SU-DHL-6 (cell line): ENCODE data around the gene RIOX2.

ENCODE experiments used
- H2AFZ ChIP-seq: fragments of 200-600 bp; sonication (generic); 2 replicates; pipeline ENCODE4 v1.6.1; 2014; ENCODE audit warnings: low read depth, mild to moderate bottlenecking, moderate library complexity, mixed read lengths, antibody characterized with exemption, low read length; ENCODE audit not compliant: severe bottlenecking
- H3F3A ChIP-seq: fragments of 200-600 bp; shearing (Covaris generic); 2 replicates; pipeline ENCODE4 v1.6.0; 2016; ENCODE audit warnings: antibody characterized with exemption, mild to moderate bottlenecking; ENCODE audit not compliant: insufficient read depth
- H3K27ac ChIP-seq: fragments of 200-600 bp; sonication (generic); 2 replicates; pipeline ENCODE4 v1.5.1; 2016; ENCODE audit warnings: low read depth, mild to moderate bottlenecking, low read length, moderate library complexity, mixed read lengths
- H3K27me3 ChIP-seq: fragments of 200-600 bp; sonication (generic), shearing (Covaris generic); 2 replicates; pipeline ENCODE4 v1.6.0; 2014; ENCODE audit warnings: mild to moderate bottlenecking, low read length
- H3K36me3 ChIP-seq: fragments of 200-600 bp; sonication (generic); 2 replicates; pipeline ENCODE4 v1.6.1; 2014; ENCODE audit warnings: mild to moderate bottlenecking, low read length, mixed read lengths
- H3K4me2 ChIP-seq: fragments of 300-600, 200-600 bp; shearing (Covaris generic), sonication (generic); 2 replicates; pipeline ENCODE4 v1.6.0; 2014; ENCODE audit warnings: low read length, low read depth, mild to moderate bottlenecking; ENCODE audit not compliant: poor library complexity, severe bottlenecking
- H3K4me3 ChIP-seq: fragments of 200-600 bp; sonication (generic); 2 replicates; pipeline ENCODE4 v1.5.1; 2014; ENCODE audit warnings: antibody characterized with exemption, low read length, mild to moderate bottlenecking, mixed read lengths; ENCODE audit not compliant: insufficient read depth, poor library complexity, severe bottlenecking
- H3K79me2 ChIP-seq: fragments of 200-600 bp; sonication (generic); 2 replicates; pipeline ENCODE4 v1.6.1; 2014; ENCODE audit warnings: mild to moderate bottlenecking, low read length, moderate library complexity; ENCODE audit not compliant: insufficient read depth
- H3K9ac ChIP-seq: fragments of 200-600 bp; sonication (generic); 2 replicates; pipeline ENCODE4 v1.7.0; 2014; ENCODE audit warnings: mild to moderate bottlenecking, low read length
- H3K9me2 ChIP-seq: fragments of 200-600 bp; sonication (generic); replicated peaks from 2 replicates; pipeline ENCODE4 v1.6.1; 2014; ENCODE audit warnings: low read length; ENCODE audit not compliant: insufficient read depth
- H3K9me3 ChIP-seq: fragments of 200-600 bp; sonication (generic); 2 replicates; pipeline ENCODE4 v1.6.1; 2014; ENCODE audit warnings: low read length, mixed read lengths; ENCODE audit not compliant: insufficient read depth
- H4K20me1 ChIP-seq: fragments of 200-600 bp; sonication (generic); 2 replicates; pipeline ENCODE4 v1.6.1; 2014; ENCODE audit warnings: low read depth, mild to moderate bottlenecking, antibody characterized with exemption, low read length, moderate library complexity, mixed read lengths
- EZH2phosphoT487 ChIP-seq: fragments of 200-600 bp; sonication (generic), shearing (Covaris generic); conservative IDR thresholded peaks from 2 replicates; pipeline ENCODE4 v1.6.1; 2018; ENCODE audit warnings: mild to moderate bottlenecking, antibody characterized with exemption, low read length, moderate library complexity, mixed read lengths
- TF ChIP-seq, protein P1 (sequence below): fragments of 200-600 bp; sonication (generic); IDR thresholded peaks from one replicate; pipeline ENCODE4 v1.5.1; 2017; ENCODE audit warnings: antibody characterized with exemption, mild to moderate bottlenecking, low read length, moderate library complexity; ENCODE audit not compliant: insufficient read depth, poor library complexity, severe bottlenecking

The RIOX2 gene

DNA sequence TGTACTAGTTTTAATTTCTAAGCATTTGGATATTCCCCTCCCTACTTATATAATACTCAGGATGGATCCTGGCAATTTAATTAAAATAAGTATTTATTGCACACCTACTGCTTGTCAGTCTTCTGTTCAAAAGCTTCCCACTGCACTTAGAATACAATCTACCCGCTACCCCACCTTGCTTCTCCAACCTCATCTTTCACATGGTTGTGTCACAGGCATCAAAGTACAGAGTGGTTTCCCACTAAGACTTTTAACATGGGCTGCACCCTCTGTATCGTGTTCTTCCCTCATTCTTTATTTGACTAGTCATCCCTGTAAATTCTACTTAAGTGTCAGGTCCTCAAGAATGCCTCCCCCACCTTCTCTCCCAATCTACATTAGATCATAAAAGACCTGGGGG lies 35.0 kb downstream of the RIOX2 start:
- H4K20me1 ChIP-seq: no peaks in the 10 kb centered on the region
- no peak overlapping the region for H3K27ac ChIP-seq
- no peak overlapping the region for H2AFZ ChIP-seq
- H3K36me3 ChIP-seq: 0 out of 2 replicates have a peak, but pooled peaks cover 4% of the 10 kb centered on the region
- H3K9me2 ChIP-seq: no peaks in the 10 kb centered on the region
- H3K4me2 ChIP-seq: no peak overlapping the region
- no peak overlapping the region for H3K4me3 ChIP-seq
- no peaks in the 10 kb centered on the region for H3K9me3 ChIP-seq
- no peak overlapping the region for H3K9ac ChIP-seq
- no peaks in the 10 kb centered on the region for H3K27me3 ChIP-seq
- TF ChIP-seq EZH2phosphoT487: no peak
- TF ChIP-seq, protein P1, sequence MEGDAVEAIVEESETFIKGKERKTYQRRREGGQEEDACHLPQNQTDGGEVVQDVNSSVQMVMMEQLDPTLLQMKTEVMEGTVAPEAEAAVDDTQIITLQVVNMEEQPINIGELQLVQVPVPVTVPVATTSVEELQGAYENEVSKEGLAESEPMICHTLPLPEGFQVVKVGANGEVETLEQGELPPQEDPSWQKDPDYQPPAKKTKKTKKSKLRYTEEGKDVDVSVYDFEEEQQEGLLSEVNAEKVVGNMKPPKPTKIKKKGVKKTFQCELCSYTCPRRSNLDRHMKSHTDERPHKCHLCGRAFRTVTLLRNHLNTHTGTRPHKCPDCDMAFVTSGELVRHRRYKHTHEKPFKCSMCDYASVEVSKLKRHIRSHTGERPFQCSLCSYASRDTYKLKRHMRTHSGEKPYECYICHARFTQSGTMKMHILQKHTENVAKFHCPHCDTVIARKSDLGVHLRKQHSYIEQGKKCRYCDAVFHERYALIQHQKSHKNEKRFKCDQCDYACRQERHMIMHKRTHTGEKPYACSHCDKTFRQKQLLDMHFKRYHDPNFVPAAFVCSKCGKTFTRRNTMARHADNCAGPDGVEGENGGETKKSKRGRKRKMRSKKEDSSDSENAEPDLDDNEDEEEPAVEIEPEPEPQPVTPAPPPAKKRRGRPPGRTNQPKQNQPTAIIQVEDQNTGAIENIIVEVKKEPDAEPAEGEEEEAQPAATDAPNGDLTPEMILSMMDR: no peak
- no peaks in the 10 kb centered on the region for H3K79me2 ChIP-seq
- H3F3A ChIP-seq: no peaks in the 10 kb centered on the region

DNA sequence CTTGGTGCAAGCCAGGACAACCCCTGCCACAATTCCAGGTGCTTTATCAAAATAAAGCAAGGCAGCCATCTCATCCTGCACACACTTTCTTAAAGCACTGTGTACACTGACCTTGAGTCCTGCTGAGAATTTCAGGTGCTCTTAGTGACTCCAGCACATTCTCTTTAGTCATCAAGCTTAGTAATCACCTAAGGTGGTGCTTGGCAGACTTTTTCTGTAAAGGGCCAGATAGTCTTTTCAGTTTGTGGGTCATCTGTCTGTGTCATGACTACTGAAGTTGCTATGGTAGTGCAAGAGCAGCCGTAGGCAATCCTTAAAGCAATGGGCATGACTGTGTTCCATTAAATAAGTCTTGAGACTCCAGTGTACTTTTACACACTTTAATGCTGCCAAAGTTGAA lies 36.4 kb downstream of the RIOX2 start:
- no peak overlapping the region for H3K9ac ChIP-seq

DNA sequence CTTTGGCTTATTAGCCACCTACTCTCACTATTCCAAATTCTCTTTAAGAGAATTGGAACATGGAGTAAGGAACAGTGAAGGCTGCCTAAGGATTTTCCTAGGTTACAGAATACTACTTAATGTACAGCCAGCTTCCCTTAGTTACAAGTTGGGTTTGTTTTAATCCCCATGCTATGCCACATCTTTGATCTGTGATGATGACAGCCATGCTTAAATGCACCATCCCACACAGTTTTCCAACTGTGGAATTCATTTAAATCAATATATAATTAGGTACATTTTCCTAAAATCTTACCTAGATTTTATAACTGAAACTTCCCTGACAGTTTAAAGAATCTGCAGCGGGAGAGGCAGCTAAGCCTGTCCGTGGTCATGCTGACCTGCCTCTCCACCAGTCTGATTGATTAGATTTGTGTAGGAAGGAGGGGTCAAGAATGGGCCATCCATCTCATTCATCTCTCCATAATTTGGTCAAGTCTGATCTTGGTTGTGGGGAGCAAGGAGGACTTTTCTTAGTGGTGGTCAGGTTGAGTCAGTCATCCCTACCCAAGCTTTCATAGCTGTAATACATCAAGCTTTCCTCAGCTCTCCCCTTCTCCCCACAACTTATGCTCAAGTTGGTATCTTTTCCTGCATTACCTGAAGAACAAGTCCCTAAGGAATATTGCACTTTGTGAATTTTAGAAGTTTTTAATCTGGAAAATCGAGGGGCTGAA lies 37.1 kb downstream of the RIOX2 start:
- H2AFZ ChIP-seq: no peak overlapping the region
- no peaks in the 10 kb centered on the region for H3K79me2 ChIP-seq
- no peaks in the 10 kb centered on the region for H3K9me3 ChIP-seq
- H3K27me3 ChIP-seq: no peaks in the 10 kb centered on the region
- H3K4me2 ChIP-seq: no peak overlapping the region
- H3K36me3 ChIP-seq: no peaks in the 10 kb centered on the region
- no peak overlapping the region for H3K9ac ChIP-seq
- no peaks in the 10 kb centered on the region for H3F3A ChIP-seq
- H4K20me1 ChIP-seq: no peaks in the 10 kb centered on the region
- H3K27ac ChIP-seq: no peak overlapping the region
- no peaks in the 10 kb centered on the region for H3K9me2 ChIP-seq
- TF ChIP-seq EZH2phosphoT487: no peak
- no peak overlapping the region for H3K4me3 ChIP-seq

More for the DNA sequence above, 36.4 kb downstream of the RIOX2 start:
- TF ChIP-seq EZH2phosphoT487: no peak
- TF ChIP-seq, protein P1: no peak
- Histone ChIP-seq H3K9me2 (no peaks in the 10 kb centered on the region), H3K4me3 (no peak overlapping the region), H3K9me3 (no peaks in the 10 kb centered on the region), H3K36me3 (no peaks in the 10 kb centered on the region), H3F3A (no peaks in the 10 kb centered on the region), H3K79me2 (no peaks in the 10 kb centered on the region), H4K20me1 (no peaks in the 10 kb centered on the region), H2AFZ (no peak overlapping the region), H3K4me2 (no peak overlapping the region), H3K27me3 (no peaks in the 10 kb centered on the region), H3K27ac (no peak overlapping the region)

DNA sequence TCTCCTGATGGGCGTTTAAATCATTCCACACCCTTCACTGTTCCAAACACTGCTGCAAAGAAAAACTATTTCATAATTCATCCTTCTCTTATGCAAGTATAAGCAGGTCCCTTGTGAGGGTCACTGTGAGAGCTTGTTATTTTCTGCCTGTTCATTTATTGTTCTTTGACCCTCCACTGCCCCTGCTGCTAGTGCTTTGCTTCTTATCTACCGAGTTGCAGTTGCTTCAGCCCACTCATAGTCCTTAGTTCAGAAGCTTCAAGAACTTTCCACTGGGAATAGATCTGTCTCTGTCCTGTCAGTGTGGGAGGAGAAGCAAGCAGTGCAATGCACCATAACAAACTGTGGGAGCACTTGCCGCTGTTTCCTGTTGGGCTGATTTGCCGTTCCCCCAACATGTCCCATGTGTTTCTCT lies 39.8 kb downstream of the RIOX2 start:
- Histone ChIP-seq H3K27ac (no peak overlapping the region), H3K36me3 (no peaks in the 10 kb centered on the region), H3K4me2 (no peak overlapping the region), H3K9me2 (no peaks in the 10 kb centered on the region), H3K9ac (no peak overlapping the region), H3K9me3 (no peaks in the 10 kb centered on the region), H3K4me3 (no peak overlapping the region), H3F3A (no peaks in the 10 kb centered on the region), H3K27me3 (no peaks in the 10 kb centered on the region), H3K79me2 (no peaks in the 10 kb centered on the region), H4K20me1 (no peaks in the 10 kb centered on the region), H2AFZ (no peak overlapping the region)
- TF ChIP-seq, protein P1: no peak
- TF ChIP-seq EZH2phosphoT487: no peak
